Karpas-422 (cell line): Measurements from ENCODE around the gene MAPKAP1. TPM values are rescaled to one million over a fixed set of nuclear protein-coding genes. Genes with fewer than 3 reads are reported as not detected.

Experiments
- DNase-seq: peaks from one replicate; pipeline ENCODE4 v3.0.0-alpha.2; 2015
- H2AFZ ChIP-seq: fragments of 200-600 bp; sonication (generic); 2 replicates; pipeline ENCODE4 v1.6.1; 2014; ENCODE audit warnings: antibody characterized with exemption, low read length, mixed read lengths
- H3K27ac ChIP-seq: fragments of 200-600 bp; sonication (generic); 2 replicates; pipeline ENCODE4 v1.5.1; 2014; ENCODE audit warnings: mild to moderate bottlenecking, low read length, moderate library complexity
- H3K27me3 ChIP-seq: fragments of 200-600 bp; sonication (generic); 2 replicates; pipeline ENCODE4 v1.6.1; 2014; ENCODE audit warnings: low read length, mixed read lengths
- H3K36me3 ChIP-seq: fragments of 200-600 bp; sonication (generic); 2 replicates; pipeline ENCODE4 v1.6.1; 2014; ENCODE audit warnings: low read length, mixed read lengths; ENCODE audit not compliant: insufficient read depth
- H3K4me1 ChIP-seq: fragments of 200-600 bp; sonication (generic); 2 replicates; pipeline ENCODE4 v1.6.1; 2014; ENCODE audit warnings: mild to moderate bottlenecking, low read length, mixed read lengths
- H3K4me2 ChIP-seq: fragments of 200-600 bp; sonication (generic); 2 replicates; pipeline ENCODE4 v1.6.1; 2014; ENCODE audit warnings: low read length, low read depth, mild to moderate bottlenecking; ENCODE audit not compliant: poor library complexity, severe bottlenecking
- H3K4me3 ChIP-seq: fragments of 200-600 bp; sonication (generic); 2 replicates; pipeline ENCODE4 v1.5.1; 2014; ENCODE audit warnings: mild to moderate bottlenecking, antibody characterized with exemption, low read length, mixed read lengths
- H3K79me2 ChIP-seq: fragments of 200-600 bp; sonication (generic); 2 replicates; pipeline ENCODE4 v1.6.1; 2014; ENCODE audit warnings: mild to moderate bottlenecking, low read length, mixed read lengths
- H3K9ac ChIP-seq: fragments of 200-600 bp; sonication (generic); 2 replicates; pipeline ENCODE4 v1.6.0; 2014; ENCODE audit warnings: low read length
- H3K9me2 ChIP-seq: fragments of 200-600 bp; sonication (generic), shearing (Covaris generic); replicated peaks from 2 replicates; pipeline ENCODE4 v1.6.0; 2014; ENCODE audit warnings: mild to moderate bottlenecking, low read length, moderate library complexity; ENCODE audit not compliant: insufficient read depth
- H3K9me3 ChIP-seq: fragments of 300-700, 200-600 bp; sonication (generic); 2 replicates; pipeline ENCODE4 v1.6.1; 2014; ENCODE audit warnings: low read length, mixed read lengths
- H4K20me1 ChIP-seq: fragments of 200-600 bp; sonication (generic); 2 replicates; pipeline ENCODE4 v1.6.1; 2014; ENCODE audit warnings: mild to moderate bottlenecking, antibody characterized with exemption, low read length, low read depth; ENCODE audit not compliant: insufficient read depth
- total RNA-seq: library from RNA; depleted of rRNA; stranded (reverse); fragments of >200 nt; shearing (Covaris generic); gene quantifications from 2 replicates; pipeline ENCODE4 v1.2.3, GENCODE V29; 2014; ENCODE audit warnings: low replicate concordance

The MAPKAP1 gene
- total RNA-seq, 1 experiment from 2014 or later: 62.8 TPM

DNA sequence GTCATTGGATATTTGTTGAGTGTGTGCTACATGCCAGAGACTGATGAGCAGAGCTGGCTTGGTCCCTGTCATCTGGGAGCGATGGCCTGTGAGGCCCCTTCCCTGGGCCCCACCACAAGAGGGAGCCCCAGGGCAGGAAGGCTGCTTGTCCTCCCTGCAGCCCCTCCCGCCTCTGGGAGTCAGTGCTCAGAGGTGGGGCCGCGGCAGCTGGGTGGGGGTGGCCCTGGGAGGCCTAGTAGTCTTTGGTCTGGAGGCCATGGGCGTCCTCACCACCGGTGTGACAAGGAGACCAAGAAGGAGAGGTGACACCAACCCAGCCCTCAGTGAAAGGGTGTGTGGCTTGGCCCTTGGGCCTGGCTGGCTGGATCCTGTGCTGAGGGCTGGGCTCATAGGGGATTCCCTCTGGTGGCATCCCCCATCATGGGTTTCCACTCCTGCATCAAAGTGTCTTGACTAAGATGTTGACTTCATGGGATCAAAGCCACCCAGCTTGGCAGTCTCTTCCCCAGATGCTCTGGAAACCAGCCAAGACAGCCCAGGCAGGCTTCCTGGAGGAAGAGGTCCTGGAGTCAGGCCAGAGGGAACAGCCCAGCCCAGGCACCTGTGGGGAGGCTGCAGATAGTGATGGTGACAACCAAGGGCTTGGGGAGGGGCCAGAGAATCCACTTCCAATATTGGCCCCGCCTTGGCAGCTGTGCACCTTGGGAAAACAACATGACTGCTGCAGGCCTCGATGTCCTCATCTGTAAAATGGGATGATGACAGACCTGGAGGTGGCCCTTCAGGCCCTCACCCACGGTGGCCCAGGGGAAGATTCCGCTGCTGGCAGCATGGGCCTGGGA, 278.7 kb downstream of the MAPKAP1 start:
- Histone ChIP-seq H4K20me1 (peaks cover 4% of the 10 kb centered on the region; the same call in 1 of the 2 replicates), H3K4me3 (no peak overlapping the region), H3K79me2 (no peaks in the 10 kb centered on the region), H2AFZ (no peak overlapping the region), H3K4me2 (no peak overlapping the region), H3K36me3 (no peaks in the 10 kb centered on the region), H3K9ac (no peak overlapping the region), H3K27me3 (no peaks in the 10 kb centered on the region), H3K9me2 (no peaks in the 10 kb centered on the region), H3K4me1 (peaks cover 3% of the 10 kb centered on the region; the same call in 1 of the 2 replicates), H3K27ac (no peak overlapping the region), H3K9me3 (no peaks in the 10 kb centered on the region)
- peak; percentile 87 for DNase-seq

DNA sequence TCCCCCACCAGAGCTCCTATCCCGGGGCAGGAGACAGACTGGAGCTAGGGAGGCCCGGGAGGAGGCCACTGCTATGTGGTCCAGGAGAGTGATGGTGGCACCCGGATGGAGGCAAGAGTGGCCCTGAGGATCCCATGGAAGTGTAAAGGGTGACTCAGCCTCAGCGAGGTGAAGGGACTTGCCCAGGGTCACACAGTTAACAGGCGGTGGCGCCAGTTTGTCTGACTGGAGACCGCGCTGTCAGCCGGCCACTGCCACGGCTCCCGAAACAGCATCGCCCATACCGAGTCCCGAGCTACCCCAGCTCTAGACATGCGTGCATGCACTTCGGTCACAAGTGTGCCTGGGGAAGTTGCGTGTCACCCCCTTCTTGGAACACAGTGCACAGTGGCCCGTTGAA, 279.5 kb downstream of the MAPKAP1 start:
- Histone ChIP-seq H3K9me3 (no peaks in the 10 kb centered on the region), H3K27me3 (no peaks in the 10 kb centered on the region), H4K20me1 (peaks cover 4% of the 10 kb centered on the region; the same call in 1 of the 2 replicates), H2AFZ (no peak overlapping the region), H3K4me3 (no peak overlapping the region), H3K9me2 (no peaks in the 10 kb centered on the region), H3K9ac (no peak overlapping the region), H3K36me3 (no peaks in the 10 kb centered on the region), H3K79me2 (no peaks in the 10 kb centered on the region), H3K4me1 (peaks cover 3% of the 10 kb centered on the region; the same call in 1 of the 2 replicates), H3K27ac (no peak overlapping the region), H3K4me2 (no peak overlapping the region)
- no peak for DNase-seq

- H3K9me3 ChIP-seq: no peaks in the 10 kb centered on the region
Measured at GRCh38 chr9:125426926-125427325, 280.1 kb downstream of the MAPKAP1 start.

DNA sequence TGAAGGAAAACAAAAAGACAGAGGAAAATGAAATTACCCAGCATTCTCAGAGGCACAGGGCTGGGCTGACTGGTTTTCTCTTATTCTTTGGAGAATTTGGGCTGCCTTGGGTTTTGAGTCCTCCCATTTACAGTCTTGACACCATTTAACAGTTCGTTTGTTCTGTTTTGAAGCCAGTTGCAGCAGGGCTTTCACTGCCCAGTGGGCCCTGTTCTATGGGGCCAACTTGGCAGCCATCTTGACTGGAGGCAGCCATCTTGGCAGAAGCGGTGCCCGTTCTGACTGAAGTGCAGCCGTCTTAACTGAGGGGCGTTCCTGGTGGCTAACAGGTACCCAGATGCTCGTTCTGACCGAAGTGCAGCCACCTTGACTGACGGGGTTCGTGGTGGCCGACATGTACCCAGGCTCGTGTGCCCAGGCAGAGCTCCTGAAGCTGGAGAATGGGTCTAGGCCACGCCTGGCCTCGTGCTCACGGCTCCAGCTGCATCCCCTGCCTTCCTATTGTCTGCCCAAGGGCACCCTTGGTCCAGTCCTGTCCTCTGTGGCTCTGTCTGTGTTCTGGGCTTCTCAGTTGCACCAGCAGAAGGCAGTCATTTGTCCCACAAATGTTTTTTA, 281.0 kb downstream of the MAPKAP1 start:
- H3K9me2 ChIP-seq: no peaks in the 10 kb centered on the region
- no peak overlapping the region for H3K4me3 ChIP-seq
- H3K79me2 ChIP-seq: no peaks in the 10 kb centered on the region
- no peaks in the 10 kb centered on the region for H3K9me3 ChIP-seq
- peaks cover 3% of the 10 kb centered on the region; the same call in 1 of the 2 replicates for H3K4me1 ChIP-seq
- DNase-seq: no peak
- H4K20me1 ChIP-seq: peaks cover 4% of the 10 kb centered on the region; the same call in 1 of the 2 replicates
- no peaks in the 10 kb centered on the region for H3K27me3 ChIP-seq
- H3K27ac ChIP-seq: no peak overlapping the region
- no peaks in the 10 kb centered on the region for H3K36me3 ChIP-seq
- no peak overlapping the region for H3K9ac ChIP-seq
- H3K4me2 ChIP-seq: no peak overlapping the region
- H2AFZ ChIP-seq: peak overlapping the region; percentile 44; the same call in 1 of the 2 replicates

More at GRCh38 chr9:125426926-125427325, 280.1 kb downstream of the MAPKAP1 start:
- no peaks in the 10 kb centered on the region for H3K79me2 ChIP-seq
- H3K4me3 ChIP-seq: no peak overlapping the region
- H2AFZ ChIP-seq: no peak overlapping the region
- H3K4me2 ChIP-seq: no peak overlapping the region
- peaks cover 3% of the 10 kb centered on the region; the same call in 1 of the 2 replicates for H3K4me1 ChIP-seq
- no peaks in the 10 kb centered on the region for H3K27me3 ChIP-seq
- DNase-seq: no peak
- H3K9me2 ChIP-seq: no peaks in the 10 kb centered on the region
- H3K27ac ChIP-seq: no peak overlapping the region
- peaks cover 4% of the 10 kb centered on the region; the same call in 1 of the 2 replicates for H4K20me1 ChIP-seq
- no peak overlapping the region for H3K9ac ChIP-seq
- H3K36me3 ChIP-seq: no peaks in the 10 kb centered on the region

GRCh38 chr9:125425170-125425897, 281.7 kb downstream of the MAPKAP1 start:
- Histone ChIP-seq H2AFZ (no peak overlapping the region; the same call in 1 of the 2 replicates), H3K9me2 (no peaks in the 10 kb centered on the region), H3K4me1 (peaks cover 3% of the 10 kb centered on the region; the same call in 1 of the 2 replicates), H3K9me3 (no peaks in the 10 kb centered on the region), H3K4me2 (no peak overlapping the region), H4K20me1 (peaks cover 4% of the 10 kb centered on the region; the same call in 1 of the 2 replicates), H3K27ac (no peak overlapping the region), H3K79me2 (no peaks in the 10 kb centered on the region), H3K4me3 (no peak overlapping the region), H3K9ac (no peak overlapping the region), H3K27me3 (no peaks in the 10 kb centered on the region), H3K36me3 (no peaks in the 10 kb centered on the region)
- DNase-seq: no peak

GRCh38 chr9:125423964-125424363, 283.0 kb downstream of the MAPKAP1 start:
- no peaks in the 10 kb centered on the region for H3K36me3 ChIP-seq
- H3K27me3 ChIP-seq: no peaks in the 10 kb centered on the region
- no peak for DNase-seq
- H3K79me2 ChIP-seq: no peaks in the 10 kb centered on the region
- H3K4me2 ChIP-seq: no peak overlapping the region
- H2AFZ ChIP-seq: no peak overlapping the region
- peaks cover 3% of the 10 kb centered on the region; the same call in 1 of the 2 replicates for H3K4me1 ChIP-seq
- H3K9me2 ChIP-seq: no peaks in the 10 kb centered on the region
- no peak overlapping the region for H3K9ac ChIP-seq
- no peak overlapping the region for H3K4me3 ChIP-seq
- no peak overlapping the region for H3K27ac ChIP-seq
- peaks cover 4% of the 10 kb centered on the region; the same call in 1 of the 2 replicates for H4K20me1 ChIP-seq
- H3K9me3 ChIP-seq: no peaks in the 10 kb centered on the region

DNA sequence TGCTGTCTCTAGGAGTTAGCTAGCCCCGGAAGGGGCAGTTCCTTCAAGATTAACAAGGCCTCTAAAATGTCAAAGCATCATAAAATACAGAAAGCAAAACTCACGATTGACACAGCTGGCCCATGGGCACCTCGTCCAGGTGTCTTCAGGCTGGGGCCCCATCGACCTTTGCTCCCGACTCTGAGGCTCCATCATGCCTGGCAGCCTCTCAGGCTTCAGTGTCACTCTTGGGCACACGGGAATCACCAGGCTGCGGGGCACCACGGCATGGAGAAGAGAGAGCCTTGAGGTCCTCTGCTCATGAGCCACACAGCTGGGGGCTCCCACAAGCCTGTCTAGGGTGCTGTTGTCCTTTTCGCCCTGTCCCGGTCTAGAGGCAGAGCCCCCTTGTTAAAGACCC, 284.2 kb downstream of the MAPKAP1 start:
- DNase-seq: no peak
- Histone ChIP-seq H3K4me2 (no peak overlapping the region), H3K4me1 (no peaks in the 10 kb centered on the region), H3K27ac (no peak overlapping the region), H3K27me3 (no peaks in the 10 kb centered on the region), H3K36me3 (no peaks in the 10 kb centered on the region), H3K9me3 (no peaks in the 10 kb centered on the region), H3K79me2 (no peaks in the 10 kb centered on the region), H3K9me2 (no peaks in the 10 kb centered on the region), H2AFZ (no peak overlapping the region), H4K20me1 (no peaks in the 10 kb centered on the region), H3K9ac (no peak overlapping the region), H3K4me3 (no peak overlapping the region)
